VCaP (cell line): ENCODE data around the gene DENND1A.

Source experiments
- H3K27ac ChIP-seq: fragments of 450-650 bp; 2 replicates; pipeline ENCODE4 v1.5.1; 2017
- CTCF ChIP-seq: fragments of 450-650 bp; conservative IDR thresholded peaks from 2 replicates; pipeline ENCODE4 v1.5.1; 2017; ENCODE audit warnings: mild to moderate bottlenecking, moderate library complexity

Gene DENND1A

DNA sequence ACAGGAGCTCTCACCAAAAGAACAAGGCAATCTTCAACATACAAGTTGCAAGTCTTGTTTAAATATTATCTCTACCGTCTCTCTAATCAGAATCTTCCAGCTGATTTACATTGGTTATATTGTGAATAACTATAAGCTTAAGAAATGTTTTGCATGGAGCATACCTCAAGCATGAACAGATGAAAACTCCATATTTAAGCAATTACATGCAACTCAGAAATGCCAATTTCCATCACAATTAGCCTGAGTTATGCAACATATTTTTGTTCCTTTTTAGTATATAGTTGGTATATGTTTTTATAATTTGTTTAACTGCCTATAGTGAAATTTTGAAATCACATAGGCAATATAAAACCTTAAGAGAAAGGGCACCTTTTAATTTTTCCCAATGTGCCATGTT, 142.5 kb downstream of the DENND1A start:
- H3K27ac ChIP-seq, result no peak overlapping the region
- TF ChIP-seq CTCF, result no peak

DNA sequence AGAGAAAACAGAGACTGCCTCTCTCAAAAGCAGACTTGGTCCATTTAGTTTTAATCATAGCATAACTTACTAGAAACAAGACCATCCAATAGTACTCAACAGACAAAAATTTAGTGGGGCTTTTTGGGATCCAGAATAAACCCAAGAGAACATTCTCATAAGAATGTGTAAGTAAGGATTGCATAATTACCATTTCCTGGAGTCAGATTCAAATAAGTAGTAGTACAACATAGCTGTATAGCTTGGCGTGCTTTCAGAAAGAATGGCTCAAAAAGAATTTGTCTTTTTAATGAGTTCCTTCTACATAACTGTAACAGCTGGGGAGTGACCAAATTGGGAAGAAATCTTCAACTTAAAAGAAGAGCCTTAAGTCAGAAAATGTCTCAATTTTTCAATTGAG, 145.4 kb downstream of the DENND1A start:
- no peak for TF ChIP-seq CTCF
- no peak overlapping the region for H3K27ac ChIP-seq

DNA sequence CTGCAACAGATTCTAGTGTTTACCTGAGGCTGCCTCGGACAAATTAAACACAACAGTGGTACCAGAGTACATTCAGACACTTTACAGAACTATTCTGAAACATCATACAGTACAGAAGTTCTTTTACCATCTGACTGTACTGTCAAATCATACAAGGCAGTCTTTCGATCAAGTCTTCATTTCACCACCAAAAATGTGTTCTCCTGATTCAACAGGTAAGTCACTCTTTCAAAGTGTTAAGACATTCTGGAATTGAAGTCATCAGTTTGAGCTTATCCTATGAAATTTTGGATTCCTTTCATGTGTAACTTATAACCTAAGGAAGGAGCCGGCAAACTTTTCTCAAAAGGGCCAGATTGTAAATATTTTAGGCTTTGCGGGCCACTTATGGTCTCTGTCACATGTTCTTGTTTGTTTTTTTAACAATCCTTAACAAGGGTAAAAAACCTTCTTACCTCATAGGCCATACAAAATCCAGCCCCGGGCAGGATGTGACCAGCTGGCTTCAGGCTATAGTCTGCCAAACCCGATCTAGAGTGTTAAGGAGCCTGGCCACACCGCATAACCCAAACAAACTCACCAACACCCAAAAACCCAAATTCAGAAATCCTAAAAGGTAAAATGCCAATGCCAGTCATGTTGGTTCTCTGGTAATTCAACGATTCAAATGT, 151.6 kb downstream of the DENND1A start:
- no peak overlapping the region for H3K27ac ChIP-seq
- no peak for TF ChIP-seq CTCF

- no peak overlapping the region for H3K27ac ChIP-seq
- TF ChIP-seq CTCF, result no peak
Observed at GRCh38 chr9:123776708-123777537, 153.0 kb downstream of the DENND1A start.

DNA sequence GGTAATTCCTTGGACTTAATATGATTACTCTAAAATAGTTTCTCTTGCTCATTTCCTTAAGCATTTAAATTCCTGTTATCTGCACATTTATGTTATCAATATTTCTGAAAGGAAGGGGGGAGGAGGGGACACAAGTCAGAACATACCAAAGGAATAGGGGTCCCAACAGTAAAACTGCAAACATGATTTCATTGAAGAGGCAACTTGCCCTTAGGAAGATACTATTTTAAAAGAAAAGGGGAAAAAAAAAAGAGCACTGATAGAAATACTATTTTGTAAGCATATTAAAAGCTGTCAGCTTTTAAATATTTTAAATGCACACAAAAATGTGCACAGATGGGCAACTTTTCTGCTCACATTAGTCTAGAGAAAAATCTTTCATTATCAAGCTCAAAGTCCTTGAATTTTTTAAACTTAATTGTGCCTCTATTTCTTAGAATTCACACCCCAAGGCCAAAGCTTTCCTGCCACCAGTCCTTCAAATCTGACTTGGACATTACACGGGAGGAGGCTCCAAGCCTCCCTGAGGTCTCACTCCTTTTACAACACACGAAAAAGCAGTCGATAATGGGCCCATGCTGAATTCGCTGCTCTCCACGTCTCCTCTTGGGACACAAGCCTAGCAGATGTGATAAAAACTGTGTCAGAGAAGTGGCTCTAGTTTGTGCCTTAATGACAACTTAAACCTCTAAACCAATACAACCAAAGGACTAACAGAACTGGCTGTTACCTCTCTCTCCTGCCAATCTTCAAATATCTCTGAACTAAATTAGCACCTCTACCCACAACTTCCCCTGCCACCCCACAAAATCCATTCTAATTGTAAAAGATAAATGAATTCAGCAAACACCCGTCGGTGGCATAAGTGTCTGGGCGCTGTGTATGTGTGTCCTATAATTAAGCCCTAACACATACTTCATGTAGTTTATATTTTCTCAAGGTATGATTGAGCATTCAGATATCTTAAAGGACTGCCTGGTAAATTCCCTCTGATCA, 154.3 kb downstream of the DENND1A start:
- no peak overlapping the region for H3K27ac ChIP-seq
- no peak for TF ChIP-seq CTCF

DNA sequence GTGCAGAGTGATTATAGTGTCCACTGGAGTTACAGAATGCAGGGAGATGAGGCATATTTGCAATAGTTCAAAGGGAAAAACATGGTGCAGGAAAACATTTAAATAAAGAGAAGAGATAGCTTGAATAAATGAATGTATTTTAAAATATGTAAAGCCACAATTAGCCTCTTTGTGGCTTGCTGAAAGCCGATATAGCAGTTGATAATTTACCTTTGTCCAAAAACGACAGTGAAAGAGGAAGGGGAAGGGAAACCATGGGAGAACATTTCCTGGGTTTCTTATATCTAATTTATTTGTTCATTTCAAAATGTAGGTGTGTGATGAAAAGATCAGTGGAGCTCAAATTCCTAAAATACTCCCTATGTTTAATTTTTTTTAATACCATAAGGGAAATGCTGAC, 156.1 kb downstream of the DENND1A start:
- TF ChIP-seq CTCF, result no peak
- no peak overlapping the region for H3K27ac ChIP-seq

GRCh38 chr9:123772967-123773366, 157.0 kb downstream of the DENND1A start:
- H3K27ac ChIP-seq, result no peak overlapping the region
- no peak for TF ChIP-seq CTCF
